OCI-LY3 (cell line): ENCODE measurements around the gene TMEM135.

Experiments
- EZH2phosphoT487 ChIP-seq: fragments of 200-600 bp; shearing (Covaris generic); IDR thresholded peaks from 2 replicates; pipeline ENCODE4 v1.6.1; 2018; ENCODE audit warnings: antibody characterized with exemption, mixed run types, low read depth
- TF ChIP-seq, protein P1 (sequence below): fragments of 200-600, 300-600 bp; sonication (generic); IDR thresholded peaks from 2 replicates; pipeline ENCODE4 v1.5.1; 2014; ENCODE audit warnings: antibody characterized with exemption, low read length, low read depth

DNA sequence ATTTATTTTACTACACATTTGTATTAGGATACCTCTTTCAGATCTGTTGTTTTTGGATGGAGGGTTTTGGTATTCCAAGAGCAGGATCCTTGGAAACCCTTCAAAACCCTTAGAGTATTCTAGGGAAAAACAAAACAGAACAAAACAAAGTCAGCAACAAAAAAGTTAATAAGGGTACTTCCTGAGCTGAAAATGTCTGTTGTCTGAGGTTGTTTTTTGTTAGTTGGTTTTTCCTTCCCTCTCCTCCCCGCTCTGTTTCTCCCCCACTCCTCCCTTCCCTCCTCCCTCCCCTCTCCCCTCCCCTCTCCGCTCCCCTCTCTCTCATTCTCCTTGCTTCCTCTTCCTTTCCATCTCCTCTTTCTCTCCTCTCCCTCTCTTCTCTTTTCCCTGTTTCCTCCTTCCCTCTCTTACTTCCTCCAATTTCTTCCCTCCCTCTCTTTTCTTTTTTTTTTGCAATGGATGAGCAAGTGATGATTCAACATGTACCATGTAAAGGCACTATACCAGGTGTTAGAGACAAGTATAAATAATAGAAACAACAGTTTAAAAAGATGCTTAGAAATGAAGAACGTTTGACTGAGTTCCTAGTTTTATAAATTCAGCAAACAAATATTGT, 160.6 kb downstream of the TMEM135 start:
- TF ChIP-seq, protein P1, sequence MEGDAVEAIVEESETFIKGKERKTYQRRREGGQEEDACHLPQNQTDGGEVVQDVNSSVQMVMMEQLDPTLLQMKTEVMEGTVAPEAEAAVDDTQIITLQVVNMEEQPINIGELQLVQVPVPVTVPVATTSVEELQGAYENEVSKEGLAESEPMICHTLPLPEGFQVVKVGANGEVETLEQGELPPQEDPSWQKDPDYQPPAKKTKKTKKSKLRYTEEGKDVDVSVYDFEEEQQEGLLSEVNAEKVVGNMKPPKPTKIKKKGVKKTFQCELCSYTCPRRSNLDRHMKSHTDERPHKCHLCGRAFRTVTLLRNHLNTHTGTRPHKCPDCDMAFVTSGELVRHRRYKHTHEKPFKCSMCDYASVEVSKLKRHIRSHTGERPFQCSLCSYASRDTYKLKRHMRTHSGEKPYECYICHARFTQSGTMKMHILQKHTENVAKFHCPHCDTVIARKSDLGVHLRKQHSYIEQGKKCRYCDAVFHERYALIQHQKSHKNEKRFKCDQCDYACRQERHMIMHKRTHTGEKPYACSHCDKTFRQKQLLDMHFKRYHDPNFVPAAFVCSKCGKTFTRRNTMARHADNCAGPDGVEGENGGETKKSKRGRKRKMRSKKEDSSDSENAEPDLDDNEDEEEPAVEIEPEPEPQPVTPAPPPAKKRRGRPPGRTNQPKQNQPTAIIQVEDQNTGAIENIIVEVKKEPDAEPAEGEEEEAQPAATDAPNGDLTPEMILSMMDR: no peak
- no peak for TF ChIP-seq EZH2phosphoT487
